ENCODE results near the gene GORASP2. TPM values are rescaled to one million over a fixed set of nuclear protein-coding genes. Genes with fewer than 3 reads are reported as not detected.

Gene GORASP2
- total RNA-seq, 4 donors from 2014 or later, result 42.7 to 50.5 (median 46.1) TPM

DNA sequence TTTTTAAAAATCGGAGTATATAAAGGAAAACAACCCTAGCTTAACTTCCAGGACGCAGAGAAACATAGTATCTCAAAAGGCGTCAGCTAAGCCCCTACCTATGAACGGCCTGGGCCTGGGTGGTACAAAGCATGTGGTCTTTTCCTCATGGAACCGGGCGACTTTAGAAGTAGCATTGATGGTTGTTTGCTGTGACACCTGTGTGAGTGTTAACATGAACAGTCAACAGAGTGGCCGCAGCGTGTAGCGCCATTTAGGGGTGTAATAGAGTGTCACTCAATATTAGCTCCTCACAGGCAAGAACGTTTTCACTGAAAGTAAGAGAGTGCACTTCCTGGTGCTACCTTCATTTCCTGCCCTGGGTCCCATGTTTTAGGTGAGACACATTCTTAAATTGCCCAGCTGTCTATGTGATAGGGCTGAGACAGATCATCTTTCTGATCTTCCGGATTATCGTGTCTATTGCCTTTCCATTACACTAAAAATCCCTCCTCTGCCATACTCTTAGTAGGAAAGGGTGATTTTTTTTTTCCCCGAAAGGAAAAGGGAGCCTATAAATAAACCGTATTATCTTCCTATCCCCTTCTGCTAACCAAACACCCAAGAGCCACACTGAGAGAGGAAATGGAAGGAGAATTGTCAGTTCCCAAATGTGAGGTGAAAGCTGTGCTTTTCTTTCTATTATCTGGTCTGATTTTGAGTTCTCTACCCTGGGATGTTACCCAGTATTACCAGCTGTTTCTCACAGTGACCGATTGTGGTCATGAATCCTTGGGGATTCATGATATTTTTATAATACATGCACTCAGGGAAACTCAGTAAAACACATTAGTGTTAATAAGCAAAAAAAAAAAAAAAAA, 1.3 kb downstream of the GORASP2 start:
- DNase-seq (ENCODE audit: low spot score), result no peak
- no peak for ATAC-seq (ENCODE audit: low FRiP score)
- no peak for TF ChIP-seq CTCF (IDR thresholded peaks at IDR 0.05)

GRCh38 chr2:170930991-170931266, 1.9 kb downstream of the GORASP2 start:
- TF ChIP-seq CTCF (IDR thresholded peaks at IDR 0.05), result no peak
- no peak for ATAC-seq (ENCODE audit: low FRiP score)

GRCh38 chr2:170932166-170932565, 3.1 kb downstream of the GORASP2 start:
- DNase-seq (ENCODE audit: low spot score) (no peak), ATAC-seq (ENCODE audit: low FRiP score) (no peak)
- no peak for TF ChIP-seq CTCF (IDR thresholded peaks at IDR 0.05)

More at GRCh38 chr2:170930991-170931266, 1.9 kb downstream of the GORASP2 start:
- DNase-seq (ENCODE audit: low spot score), result no peak

DNA sequence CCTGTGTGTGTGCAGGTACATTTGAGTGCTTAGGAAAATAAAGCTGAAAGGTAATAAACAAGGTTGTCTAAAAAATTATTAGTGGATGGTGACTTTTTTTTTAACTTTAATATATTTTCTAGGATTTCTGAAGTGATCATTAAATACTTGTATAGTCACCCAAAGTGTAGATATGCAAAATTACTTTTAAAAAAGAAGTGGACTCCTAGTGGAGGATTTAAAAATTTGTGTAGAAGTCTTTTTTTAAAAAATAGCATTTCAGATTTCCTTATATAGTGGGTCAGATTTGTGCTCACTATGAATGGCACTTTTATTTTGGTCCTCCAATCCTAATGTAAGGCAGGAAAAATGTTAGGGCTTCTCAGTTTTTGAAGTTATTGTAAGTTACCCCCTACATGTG, 3.9 kb downstream of the GORASP2 start:
- TF ChIP-seq CTCF (IDR thresholded peaks at IDR 0.05), result no peak

DNA sequence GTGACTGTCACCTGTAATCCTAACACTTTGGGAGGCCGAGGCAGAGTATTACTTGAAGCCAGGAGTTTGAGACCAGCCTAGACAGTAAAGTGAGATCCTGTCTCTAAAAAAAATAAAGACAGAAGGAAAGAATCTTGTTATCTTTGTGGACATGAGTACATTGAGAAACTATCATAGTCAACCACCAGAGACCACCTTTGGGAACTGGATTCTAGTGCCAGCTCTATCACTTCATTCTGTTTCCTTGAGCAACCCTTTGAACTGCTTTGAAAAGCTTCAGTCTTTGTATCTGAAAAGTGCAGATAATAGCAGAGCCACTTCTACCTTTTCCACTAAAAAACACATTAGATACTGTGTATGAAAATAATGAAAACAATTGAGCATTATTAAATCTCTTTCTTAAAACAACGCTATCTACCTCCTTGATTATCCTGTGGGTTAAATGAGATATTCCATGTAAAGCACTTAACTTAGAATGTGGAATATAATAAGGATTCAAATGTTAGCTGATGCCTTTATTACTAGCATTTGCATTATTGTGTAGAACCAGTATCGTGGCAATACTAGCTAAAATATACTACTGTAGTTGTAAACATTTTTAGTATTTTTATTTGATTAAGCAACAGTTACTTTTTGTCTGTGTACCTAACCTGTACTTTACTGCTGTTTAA, 8.8 kb downstream of the GORASP2 start:
- TF ChIP-seq CTCF (IDR thresholded peaks at IDR 0.05), result no peak

More for the DNA sequence above, 3.9 kb downstream of the GORASP2 start:
- no peak for ATAC-seq (ENCODE audit: low FRiP score)
- DNase-seq (ENCODE audit: low spot score), result no peak

GRCh38 chr2:170940066-170940465, 11.0 kb downstream of the GORASP2 start:
- no peak for ATAC-seq (ENCODE audit: low FRiP score)
- DNase-seq (ENCODE audit: low spot score), result no peak
- no peak for TF ChIP-seq CTCF (IDR thresholded peaks at IDR 0.05)

More for the DNA sequence above, 8.8 kb downstream of the GORASP2 start:
- ATAC-seq (ENCODE audit: low FRiP score) (no peak), DNase-seq (ENCODE audit: low spot score) (no peak)

GRCh38 chr2:170942615-170943014, 13.6 kb downstream of the GORASP2 start:
- DNase-seq (ENCODE audit: low spot score) (no peak), ATAC-seq (ENCODE audit: low FRiP score) (no peak)
- TF ChIP-seq CTCF (IDR thresholded peaks at IDR 0.05), result no peak

Measured in omental fat pad (tissue), 4 donors.